CD14-positive monocyte (primary cell): ENCODE data around the gene PLCB2. TPM values are rescaled to one million over a fixed set of nuclear protein-coding genes. Genes with fewer than 3 reads are reported as not detected.
A peak's percentile ranks its signal among the peaks of the same experiment; 100 is the strongest.

Experiments
- DNase-seq, 3 donors: peaks; one replicate each; pipeline ENCODE4 v3.0.0-alpha.2; 2011 to 2022
- H2AFZ ChIP-seq: 2 replicates; pipeline ENCODE4 v1.6.0; 2012; ENCODE audit warnings: mild to moderate bottlenecking, low read depth, low read length, inconsistent platforms; ENCODE audit not compliant: insufficient read depth, poor library complexity, severe bottlenecking
- H3K27ac ChIP-seq, 2 donors: 1 replicate in 1 of 2; 2 replicates in 1 of 2; pipeline ENCODE4 v1.5.1; 2012 to 2013; ENCODE audit warnings: low read length in 2 of 2, control low read depth in 1 of 2, inconsistent platforms in 1 of 2, low read depth in 1 of 2, mild to moderate bottlenecking in 1 of 2
- H3K27me3 ChIP-seq, 2 donors: one replicate each; pipeline versions ENCODE4 v1.6.0 to v1.6.1; 2011 to 2013; ENCODE audit warnings: low read length in 2 of 2; ENCODE audit not compliant: control insufficient read depth in 2 of 2, insufficient read depth in 2 of 2
- H3K36me3 ChIP-seq, 2 donors: replicated peaks in 1 of 2; 1 replicate in 1 of 2; 2 replicates in 1 of 2; pipeline versions ENCODE4 v1.5.1 to v1.6.1; 2012 to 2013; ENCODE audit warnings: low read length in 2 of 2, control low read depth in 1 of 2, inconsistent platforms in 1 of 2, mild to moderate bottlenecking in 1 of 2; ENCODE audit not compliant: insufficient read depth in 2 of 2, control insufficient read depth in 1 of 2
- H3K4me1 ChIP-seq, 2 donors: 1 replicate in 1 of 2; 2 replicates in 1 of 2; pipeline versions ENCODE4 v1.5.1 to v1.6.1; 2012 to 2013; ENCODE audit warnings: low read length in 2 of 2, control low read depth in 1 of 2, inconsistent platforms in 1 of 2, mild to moderate bottlenecking in 1 of 2, moderate library complexity in 1 of 2; ENCODE audit not compliant: insufficient read depth in 2 of 2, control insufficient read depth in 1 of 2
- H3K4me2 ChIP-seq: replicated peaks from 2 replicates; pipeline ENCODE3; 2012; ENCODE audit warnings: low read length, moderate library complexity, mild to moderate bottlenecking; ENCODE audit not compliant: poor library complexity, severe bottlenecking; ENCODE audit errors: extremely low read depth
- H3K4me3 ChIP-seq, 3 experiments: fragments of 200-600 bp in 1 of 3; sonication (generic) in 1 of 3; replicated peaks in 1 of 3; 1 replicate in 2 of 3; 2 replicates in 1 of 3; pipeline ENCODE4 v1.5.1; 2011 to 2013; ENCODE audit warnings: low read length in 3 of 3, mild to moderate bottlenecking in 3 of 3, control low read depth in 2 of 3, low read depth in 2 of 3, inconsistent platforms in 1 of 3, moderate library complexity in 1 of 3
- H3K79me2 ChIP-seq: 2 replicates; pipeline ENCODE4 v1.6.0; 2012; ENCODE audit warnings: mild to moderate bottlenecking, control low read depth, inconsistent platforms, low read length, moderate library complexity; ENCODE audit not compliant: insufficient read depth
- H3K9ac ChIP-seq: 2 replicates; pipeline ENCODE4 v1.6.0; 2017; ENCODE audit warnings: low read length, mild to moderate bottlenecking; ENCODE audit not compliant: insufficient read depth, poor library complexity, severe bottlenecking
- H3K9me3 ChIP-seq, 2 donors: replicated peaks in 1 of 2; 1 replicate in 1 of 2; 2 replicates in 1 of 2; pipeline versions ENCODE4 v1.5.1 to v1.6.1; 2012 to 2013; ENCODE audit warnings: low read length in 2 of 2, control low read depth in 1 of 2; ENCODE audit not compliant: control insufficient read depth in 1 of 2, insufficient read depth in 1 of 2
- H4K20me1 ChIP-seq: 2 replicates; pipeline ENCODE4 v1.6.0; 2012; ENCODE audit warnings: mild to moderate bottlenecking, low read length, control low read depth, moderate library complexity; ENCODE audit not compliant: insufficient read depth
- H3K27ac Mint-ChIP-seq, 7 donors: one replicate each; pipeline ENCODE4 v1.8.0; 2020; ENCODE audit warnings: mild to moderate bottlenecking in 7 of 7, mixed read lengths in 7 of 7, moderate library complexity in 6 of 7, inconsistent platforms in 2 of 7
- H3K27me3 Mint-ChIP-seq, 3 donors: one replicate each; pipeline ENCODE4 v1.8.0; 2021 to 2022; ENCODE audit warnings: low read depth in 3 of 3, mild to moderate bottlenecking in 3 of 3, mixed read lengths in 3 of 3, moderate library complexity in 3 of 3, inconsistent platforms in 1 of 3
- H3K36me3 Mint-ChIP-seq, 2 donors: one replicate each; pipeline ENCODE4 v1.8.0; 2020; ENCODE audit warnings: mixed read lengths in 2 of 2, inconsistent platforms in 1 of 2, mild to moderate bottlenecking in 1 of 2
- H3K4me1 Mint-ChIP-seq: one replicate; pipeline ENCODE4 v1.8.0; 2020; ENCODE audit warnings: mild to moderate bottlenecking, mixed read lengths
- H3K4me3 Mint-ChIP-seq, 2 donors: one replicate each; pipeline ENCODE4 v1.8.0; 2020; ENCODE audit warnings: mild to moderate bottlenecking in 2 of 2, mixed read lengths in 2 of 2, moderate library complexity in 1 of 2
- H3K9me3 Mint-ChIP-seq, 7 donors: one replicate each; pipeline ENCODE4 v1.8.0; 2020 to 2022; ENCODE audit warnings: mixed read lengths in 7 of 7, mild to moderate bottlenecking in 6 of 7, moderate library complexity in 6 of 7, inconsistent platforms in 2 of 7
- WGBS: methylation state at CpG from one replicate; pipeline ENCODE4 v1.1.5; 2013; ENCODE audit warnings: missing lambda C conversion rate; ENCODE audit not compliant: insufficient coverage; 5-methylcytosine and 5-hydroxymethylcytosine counted together
- intact Hi-C, 2 donors: fragments of 100-400 bp; cut with micrococcal nuclease; formaldehyde crosslinking; loops; one replicate each; pipeline versions ENCODE4 v1.15.0 to v1.15.1; 2023
- polyA plus RNA-seq, 3 donors: library from polyadenylated mRNA; depleted of rRNA in 1 of 3; unstranded in 2 of 3; stranded (reverse) in 1 of 3; fragments of 300-500 nt in 2 of 3; fragments of >200 nt in 1 of 3; fragmentation: Illumina TruSeq in 2 of 3; gene quantifications; 1 replicate in 2 of 3; 2 replicates in 1 of 3; pipeline ENCODE4 v1.2.3, GENCODE V29; 2012 to 2021
- TF ChIP-seq, protein P1 (sequence below): fragments of 200-600 bp; IDR thresholded peaks from one replicate; pipeline ENCODE4 v1.8.0; 2022; ENCODE audit warnings: antibody characterized with exemption, mild to moderate bottlenecking

Gene PLCB2
- polyA plus RNA-seq, 3 donors: 56.5 to 1,191 (median 74.5) TPM

DNA sequence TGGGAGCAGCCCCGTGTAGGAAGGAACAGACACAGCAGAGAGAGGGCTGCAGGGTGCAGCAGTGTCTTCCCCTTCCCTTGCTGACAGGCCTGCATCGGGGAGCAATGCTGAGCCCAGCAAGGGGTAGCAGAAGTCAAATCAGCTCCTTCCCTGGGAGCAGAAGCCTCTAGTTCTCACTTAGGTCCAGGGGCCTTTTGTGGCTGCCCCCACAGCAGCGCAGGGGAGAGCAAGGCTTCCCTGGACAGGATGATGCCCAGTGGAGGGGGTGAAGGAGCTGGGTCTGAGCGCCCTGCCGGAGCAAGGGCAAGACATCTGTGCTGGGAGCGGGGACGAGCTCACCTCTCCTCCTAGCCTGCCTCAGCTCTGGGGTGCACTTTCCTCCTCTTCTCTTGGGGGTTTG is 827 bp downstream of the PLCB2 start:
- 0% methylated on average over 2 of the region's 7 CpGs for WGBS
- H3K4me3 ChIP-seq: peak overlapping the region; percentile 80 to 99 (median 89)
- H4K20me1 ChIP-seq: peaks cover 55% of the 10 kb centered on the region
- Mint-ChIP-seq H3K27me3 (peaks cover 0 to 2% (median 0%) of the 10 kb centered on the region in 3 donors), H3K4me3 (peak overlapping the region; percentile 94 to 99), H3K4me1 (peaks cover 69% of the 10 kb centered on the region), H3K36me3 (peaks cover 27 to 39% of the 10 kb centered on the region in 2 donors), H3K27ac (peak overlapping the region; percentile 86 to 95 (median 93)), H3K9me3 (no peaks in the 10 kb centered on the region)
- peak overlapping the region; percentile 97 for H3K4me2 ChIP-seq
- intact Hi-C loops: no loop called here
- no peak for DNase-seq
- peaks cover 54 to 76% of the 10 kb centered on the region in 2 donors for H3K4me1 ChIP-seq
- H3K36me3 ChIP-seq: peaks cover 28 to 39% of the 10 kb centered on the region in 2 donors
- no peaks in the 10 kb centered on the region for H3K27me3 ChIP-seq
- H3K9ac ChIP-seq: peak overlapping the region; percentile 73
- TF ChIP-seq, protein P1, sequence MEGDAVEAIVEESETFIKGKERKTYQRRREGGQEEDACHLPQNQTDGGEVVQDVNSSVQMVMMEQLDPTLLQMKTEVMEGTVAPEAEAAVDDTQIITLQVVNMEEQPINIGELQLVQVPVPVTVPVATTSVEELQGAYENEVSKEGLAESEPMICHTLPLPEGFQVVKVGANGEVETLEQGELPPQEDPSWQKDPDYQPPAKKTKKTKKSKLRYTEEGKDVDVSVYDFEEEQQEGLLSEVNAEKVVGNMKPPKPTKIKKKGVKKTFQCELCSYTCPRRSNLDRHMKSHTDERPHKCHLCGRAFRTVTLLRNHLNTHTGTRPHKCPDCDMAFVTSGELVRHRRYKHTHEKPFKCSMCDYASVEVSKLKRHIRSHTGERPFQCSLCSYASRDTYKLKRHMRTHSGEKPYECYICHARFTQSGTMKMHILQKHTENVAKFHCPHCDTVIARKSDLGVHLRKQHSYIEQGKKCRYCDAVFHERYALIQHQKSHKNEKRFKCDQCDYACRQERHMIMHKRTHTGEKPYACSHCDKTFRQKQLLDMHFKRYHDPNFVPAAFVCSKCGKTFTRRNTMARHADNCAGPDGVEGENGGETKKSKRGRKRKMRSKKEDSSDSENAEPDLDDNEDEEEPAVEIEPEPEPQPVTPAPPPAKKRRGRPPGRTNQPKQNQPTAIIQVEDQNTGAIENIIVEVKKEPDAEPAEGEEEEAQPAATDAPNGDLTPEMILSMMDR: no peak
- H3K9me3 ChIP-seq: no peaks in the 10 kb centered on the region
- peak overlapping the region; percentile 75 to 87 for H3K27ac ChIP-seq
- H2AFZ ChIP-seq: peak overlapping the region; percentile 76
- peaks cover 75% of the 10 kb centered on the region for H3K79me2 ChIP-seq

DNA sequence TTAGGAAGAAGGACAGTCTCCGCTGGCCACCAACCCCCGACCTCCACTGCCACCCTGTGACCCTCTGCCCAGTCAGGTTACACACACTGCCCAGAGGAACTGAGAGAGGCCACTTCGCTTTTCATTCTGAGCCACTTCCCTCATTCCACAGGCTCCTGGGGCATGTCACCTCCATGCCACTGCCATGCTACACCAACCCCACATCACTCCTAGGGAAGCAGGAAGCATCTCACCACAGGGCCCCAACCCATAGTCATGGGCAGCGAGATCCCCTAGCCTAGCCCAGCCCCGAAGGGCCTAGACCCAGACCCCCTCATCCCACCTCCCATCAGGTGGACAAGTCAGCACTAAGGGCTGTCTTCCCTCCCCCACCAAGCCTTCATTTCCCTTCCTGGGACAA is 1.4 kb downstream of the PLCB2 start:
- Histone ChIP-seq H3K27ac (peak overlapping the region; percentile 75 to 87), H3K4me2 (peak overlapping the region; percentile 97), H3K79me2 (peaks cover 80% of the 10 kb centered on the region), H3K27me3 (no peaks in the 10 kb centered on the region), H3K4me1 (peaks cover 60 to 81% of the 10 kb centered on the region in 2 donors), H4K20me1 (peaks cover 60% of the 10 kb centered on the region), H3K9ac (peak overlapping the region; percentile 73), H2AFZ (peak overlapping the region; percentile 76), H3K36me3 (peaks cover 33 to 45% of the 10 kb centered on the region in 2 donors), H3K4me3 (peak overlapping the region; percentile 80 to 99 (median 89)), H3K9me3 (no peaks in the 10 kb centered on the region)
- WGBS: 0% methylated on average over 5 of the region's 5 CpGs
- Mint-ChIP-seq H3K27me3 (peaks cover 0 to 2% (median 0%) of the 10 kb centered on the region in 3 donors), H3K36me3 (peaks cover 32 to 45% of the 10 kb centered on the region in 2 donors), H3K4me3 (peak overlapping the region; percentile 94 to 99), H3K27ac (peak overlapping the region; percentile 86 to 95 (median 93)), H3K9me3 (no peaks in the 10 kb centered on the region), H3K4me1 (peaks cover 75% of the 10 kb centered on the region)
- intact Hi-C loops: no loop called here
- TF ChIP-seq, protein P1: no peak
- DNase-seq: peak; percentile 50 to 68 (median 63)
